ENCODE results near the gene LARGE1.

DNA sequence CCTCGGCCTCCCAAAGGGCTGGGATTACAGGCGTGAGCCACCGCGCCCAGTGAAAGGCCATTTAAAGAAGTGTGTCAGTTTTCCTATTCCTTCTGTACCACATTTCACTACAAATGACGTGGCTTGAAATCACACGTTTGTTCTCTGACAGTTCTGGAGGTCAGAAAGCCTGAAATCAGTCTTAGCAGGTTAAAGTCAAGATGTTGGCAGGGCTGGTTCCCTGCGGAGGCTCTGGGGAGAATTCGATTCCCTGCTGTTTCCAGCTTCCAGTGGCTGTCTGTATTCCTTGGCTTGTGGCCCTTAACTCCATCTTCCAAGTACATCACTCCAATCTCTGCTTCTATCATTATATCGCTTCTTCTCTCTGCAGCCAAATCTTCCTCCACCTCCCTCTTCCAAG lies 383.2 kb downstream of the LARGE1 start:
- TF ChIP-seq, protein P1, sequence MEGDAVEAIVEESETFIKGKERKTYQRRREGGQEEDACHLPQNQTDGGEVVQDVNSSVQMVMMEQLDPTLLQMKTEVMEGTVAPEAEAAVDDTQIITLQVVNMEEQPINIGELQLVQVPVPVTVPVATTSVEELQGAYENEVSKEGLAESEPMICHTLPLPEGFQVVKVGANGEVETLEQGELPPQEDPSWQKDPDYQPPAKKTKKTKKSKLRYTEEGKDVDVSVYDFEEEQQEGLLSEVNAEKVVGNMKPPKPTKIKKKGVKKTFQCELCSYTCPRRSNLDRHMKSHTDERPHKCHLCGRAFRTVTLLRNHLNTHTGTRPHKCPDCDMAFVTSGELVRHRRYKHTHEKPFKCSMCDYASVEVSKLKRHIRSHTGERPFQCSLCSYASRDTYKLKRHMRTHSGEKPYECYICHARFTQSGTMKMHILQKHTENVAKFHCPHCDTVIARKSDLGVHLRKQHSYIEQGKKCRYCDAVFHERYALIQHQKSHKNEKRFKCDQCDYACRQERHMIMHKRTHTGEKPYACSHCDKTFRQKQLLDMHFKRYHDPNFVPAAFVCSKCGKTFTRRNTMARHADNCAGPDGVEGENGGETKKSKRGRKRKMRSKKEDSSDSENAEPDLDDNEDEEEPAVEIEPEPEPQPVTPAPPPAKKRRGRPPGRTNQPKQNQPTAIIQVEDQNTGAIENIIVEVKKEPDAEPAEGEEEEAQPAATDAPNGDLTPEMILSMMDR (conservative IDR thresholded peaks at IDR 0.05; ENCODE audit: low read depth, low read length) = no peak
- no peak for TF ChIP-seq EZH2phosphoT487 (IDR thresholded peaks at IDR 0.05; ENCODE audit: borderline replicate concordance, low read length)
